ENCODE measurements around the gene SEC62. TPM values are rescaled to one million over a fixed set of nuclear protein-coding genes. Genes with fewer than 3 reads are reported as not detected.

The SEC62 gene
- total and polyA plus RNA-seq, 9 of the 15 experiments (the other 6 are each of a cell fraction or from before 2014, with no cell fraction given), result 34.5 to 152 (median 51.8) TPM

- no peak for TF ChIP-seq PHTF2 (CRISPR knock-in tag; IDR thresholded peaks at IDR 0.05)
Observed at GRCh38 chr3:169931747-169932520, 34.7 kb upstream of the SEC62 start (continued).

- Histone ChIP-seq H3K4me3 (no peak overlapping the region), H3K27ac (ENCODE audit: extremely low read depth, low read depth, low read length) (no peak overlapping the region), H2AFZ (ENCODE audit: low read depth, low read length) (no peak overlapping the region), H3K36me3 (ENCODE audit: control insufficient read depth, insufficient read depth, low read length) (no peaks in the 10 kb centered on the region), H3K79me2 (ENCODE audit: control insufficient read depth, insufficient read depth, low read length) (no peaks in the 10 kb centered on the region), H3K9me1 (ENCODE audit: control insufficient read depth, insufficient read depth, low read length) (no peaks in the 10 kb centered on the region), H4K20me1 (replicated peaks; ENCODE audit: control insufficient read depth, insufficient read depth, low read length) (no peaks in the 10 kb centered on the region), H3K4me2 (ENCODE audit: insufficient read depth, low read length) (peak overlapping the region; percentile 44; the same call in 1 of the 2 replicates), H3K4me1 (replicated peaks in 1 of 2; ENCODE audit: control insufficient read depth in 2 of 2, insufficient read depth in 2 of 2, low read length in 2 of 2) (peaks cover 9 to 12% of the 10 kb centered on the region in 2 experiments; a peak in 3 of 5 replicates), H3K9ac (ENCODE audit: insufficient read depth in 1 of 2, low read depth in 2 of 2, low read length in 2 of 2) (no peak overlapping the region), H3K9me3 (replicated peaks; ENCODE audit: control insufficient read depth, insufficient read depth, low read depth, low read length) (no peaks in the 10 kb centered on the region), H3K27me3 (ENCODE audit: control insufficient read depth in 2 of 2, insufficient read depth in 2 of 2, low read length in 2 of 2) (no peaks in the 10 kb centered on the region)
- ATAC-seq, result peak; percentile 90
- in situ Hi-C loops (cut with MboI), result no loop called here
- 0% methylated on average over 1 of the region's 1 CpG for WGBS (ENCODE audit: insufficient coverage, low coverage, missing lambda C conversion rate)
- ChIA-PET CTCF (ENCODE audit: low intra/inter-chr PET ratio) (no interaction called here), POLR2A (interaction anchor here (0.5 to 1.1 kb wide), 2 partner anchors 23 to 38 kb away, joined by 3 read pairs; no protein-coding TSS in a partner anchor)
- DNase-seq (ENCODE audit: extremely low read depth in 1 of 4, low spot score in 3 of 4), result peak; percentile 14 to 70 (median 37)
- FAIRE-seq, result peak; percentile 19
- no TSS peak for BruUV-seq (replicated peaks)
- intact Hi-C loops (cut with micrococcal nuclease), result no loop called here
- 0 out of 2 replicates have a peak, but pooled peaks have one; percentile 12 for TF ChIP-seq NFIC (IDR thresholded peaks at IDR 0.05)
- no peak for TF ChIP-seq TCF15 (CRISPR knock-in tag; IDR thresholded peaks at IDR 0.05)
- TF ChIP-seq PHTF2 (CRISPR knock-in tag; IDR thresholded peaks at IDR 0.05), result no peak
- no peak for TF ChIP-seq SETDB1 (IDR thresholded peaks at IDR 0.05; ENCODE audit: low read length)
- peak; percentile 66 for TF ChIP-seq CBFA2T2 (conservative IDR thresholded peaks at IDR 0.05)
- TF ChIP-seq IRF9 (tag; IDR thresholded peaks at IDR 0.05), result no peak
- peak; percentile 79 for TF ChIP-seq TEAD4 (IDR thresholded peaks at IDR 0.05; ENCODE audit: low read length)
- no peak for TF ChIP-seq TEAD4 (CRISPR knock-in tag; IDR thresholded peaks at IDR 0.05; ENCODE audit: borderline replicate concordance)
- no peak for TF ChIP-seq MCM5 (IDR thresholded peaks at IDR 0.05; ENCODE audit: low read depth)
- TF ChIP-seq ASH1L (IDR thresholded peaks at IDR 0.05; ENCODE audit: borderline replicate concordance, low read depth, partially characterized antibody), result no peak
- TF ChIP-seq CSDE1 (IDR thresholded peaks at IDR 0.05), result no peak
- peak; percentile 51; the same call in 1 of the 2 replicates for TF ChIP-seq NCOR1 (IDR thresholded peaks at IDR 0.05)
- TF ChIP-seq ZNF217 (CRISPR knock-in tag; IDR thresholded peaks at IDR 0.05), result no peak
- TF ChIP-seq POLR2AphosphoS5 (IDR thresholded peaks at IDR 0.05; ENCODE audit: control insufficient read depth, insufficient read depth, low read depth, low read length), result 0 out of 2 replicates have a peak, but pooled peaks have one; percentile 29
- TF ChIP-seq LARP7 (IDR thresholded peaks at IDR 0.05), result no peak
- no peak for TF ChIP-seq ZKSCAN1 (IDR thresholded peaks at IDR 0.05; ENCODE audit: low read depth, low read length)
- no peak for TF ChIP-seq ZNF551 (CRISPR knock-in tag; IDR thresholded peaks at IDR 0.05)
- peak in 1 of 2 experiments; percentile 76; a peak in 1 of 4 replicates for TF ChIP-seq RCOR1 (IDR thresholded peaks at IDR 0.05; ENCODE audit: borderline replicate concordance in 1 of 2, low read depth in 2 of 2, low read length in 2 of 2)
- no peak for TF ChIP-seq FIP1L1 (IDR thresholded peaks at IDR 0.05; ENCODE audit: low read depth, low read length, poor library complexity, severe bottlenecking)
Observed at GRCh38 chr3:169939320-169939719, 27.3 kb upstream of the SEC62 start.
